H9 (cell line): Measurements from ENCODE around the gene CD68. TPM values are rescaled to one million over a fixed set of nuclear protein-coding genes. Genes with fewer than 3 reads are reported as not detected.
A peak's percentile ranks its signal among the peaks of the same experiment; 100 is the strongest.

Source experiments
- DNase-seq: peaks from one replicate; pipeline ENCODE4 v3.0.0-alpha.2; 2017
- H2AFZ ChIP-seq: one replicate; pipeline ENCODE4 v1.6.1; 2013; ENCODE audit warnings: mild to moderate bottlenecking, low read length, control low read depth, moderate library complexity
- H2AK5ac ChIP-seq: 2 replicates; pipeline ENCODE4 v1.6.1; 2013; ENCODE audit warnings: low read length, control low read depth, mixed read lengths; ENCODE audit not compliant: insufficient read length
- H2BK120ac ChIP-seq: one replicate; pipeline ENCODE4 v1.6.1; 2013; ENCODE audit warnings: low read depth, mild to moderate bottlenecking, low read length, control low read depth, inconsistent platforms; ENCODE audit not compliant: poor library complexity, severe bottlenecking
- H2BK12ac ChIP-seq: 2 replicates; pipeline ENCODE4 v1.6.1; 2013; ENCODE audit warnings: low read length, control low read depth, mixed read lengths, low read depth; ENCODE audit not compliant: insufficient read length
- H2BK15ac ChIP-seq: 2 replicates; pipeline ENCODE4 v1.6.1; 2013; ENCODE audit warnings: low read depth, low read length, control low read depth
- H2BK20ac ChIP-seq: one replicate; pipeline ENCODE4 v1.6.1; 2013; ENCODE audit warnings: low read depth, mild to moderate bottlenecking, low read length, control low read depth, inconsistent platforms; ENCODE audit not compliant: poor library complexity, severe bottlenecking
- H2BK5ac ChIP-seq: 2 replicates; pipeline ENCODE4 v1.6.1; 2013; ENCODE audit warnings: low read length, control low read depth, mixed read lengths; ENCODE audit not compliant: insufficient read length
- H3K14ac ChIP-seq: 2 replicates; pipeline ENCODE4 v1.6.1; 2013; ENCODE audit warnings: low read length, control low read depth; ENCODE audit not compliant: insufficient read depth
- H3K18ac ChIP-seq: 2 replicates; pipeline ENCODE4 v1.6.1; 2013; ENCODE audit warnings: low read depth, mild to moderate bottlenecking, mixed read lengths, low read length, control low read depth; ENCODE audit not compliant: insufficient read length
- H3K23ac ChIP-seq: 2 replicates; pipeline ENCODE4 v1.6.1; 2013; ENCODE audit warnings: low read length, control low read depth, mixed read lengths, low read depth; ENCODE audit not compliant: insufficient read length
- H3K23me2 ChIP-seq: 2 replicates; pipeline ENCODE4 v1.6.1; 2013; ENCODE audit warnings: low read depth, mild to moderate bottlenecking, mixed read lengths, low read length, control low read depth; ENCODE audit not compliant: insufficient read length, poor library complexity, severe bottlenecking
- H3K27ac ChIP-seq: 2 replicates; pipeline ENCODE4 v1.5.1; 2013; ENCODE audit warnings: low read length, control low read depth, mixed read lengths, low read depth; ENCODE audit not compliant: insufficient read length
- H3K27me3 ChIP-seq: 2 replicates; pipeline ENCODE4 v1.6.1; 2013; ENCODE audit warnings: low read length, control low read depth, inconsistent platforms; ENCODE audit not compliant: insufficient read depth
- H3K4ac ChIP-seq: 2 replicates; pipeline ENCODE4 v1.6.1; 2013; ENCODE audit warnings: low read depth, mild to moderate bottlenecking, control low read depth, inconsistent platforms, low read length, moderate library complexity
- H3K4me1 ChIP-seq: 2 replicates; pipeline ENCODE4 v1.6.1; 2013; ENCODE audit warnings: low read length, control low read depth, inconsistent platforms; ENCODE audit not compliant: insufficient read depth
- H3K4me2 ChIP-seq: 2 replicates; pipeline ENCODE4 v1.6.1; 2013; ENCODE audit warnings: low read length, control low read depth, mixed read lengths; ENCODE audit not compliant: insufficient read length, insufficient read depth
- H3K56ac ChIP-seq: 2 replicates; pipeline ENCODE4 v1.6.1; 2013; ENCODE audit warnings: low read depth, mild to moderate bottlenecking, mixed read lengths, low read length, control low read depth; ENCODE audit not compliant: insufficient read length
- H3K79me1 ChIP-seq: 2 replicates; pipeline ENCODE4 v1.6.1; 2013; ENCODE audit warnings: low read depth, mild to moderate bottlenecking, moderate library complexity, low read length, control low read depth, inconsistent platforms; ENCODE audit not compliant: insufficient read depth, poor library complexity, severe bottlenecking
- H3K79me2 ChIP-seq: 2 replicates; pipeline ENCODE4 v1.6.1; 2013; ENCODE audit warnings: low read length, control low read depth, inconsistent platforms; ENCODE audit not compliant: insufficient read depth
- H3K9ac ChIP-seq: 2 replicates; pipeline ENCODE4 v1.6.1; 2013; ENCODE audit warnings: low read length, control low read depth, mixed read lengths; ENCODE audit not compliant: insufficient read length; ENCODE audit errors: extremely low read depth
- H3K9me3 ChIP-seq: one replicate; pipeline ENCODE4 v1.6.1; 2013; ENCODE audit warnings: low read depth, low read length, inconsistent platforms; ENCODE audit not compliant: control insufficient read depth
- H3T11ph ChIP-seq: one replicate; pipeline ENCODE4 v1.6.1; 2013; ENCODE audit warnings: mild to moderate bottlenecking, low read length, control low read depth, inconsistent platforms
- H4K20me1 ChIP-seq: one replicate; pipeline ENCODE4 v1.6.1; 2013; ENCODE audit not compliant: control insufficient read depth, insufficient read length, insufficient read depth
- H4K5ac ChIP-seq: 2 replicates; pipeline ENCODE4 v1.6.1; 2013; ENCODE audit warnings: low read depth, mild to moderate bottlenecking, mixed read lengths, low read length, control low read depth; ENCODE audit not compliant: insufficient read length
- H4K8ac ChIP-seq: replicated peaks from 2 replicates; pipeline ENCODE4 v1.6.1; 2013; ENCODE audit warnings: low read length, control low read depth, mixed read lengths, low read depth; ENCODE audit not compliant: insufficient read length
- H4K91ac ChIP-seq: 2 replicates; pipeline ENCODE4 v1.6.1; 2013; ENCODE audit warnings: low read depth, mild to moderate bottlenecking, moderate library complexity, mixed read lengths, low read length, control low read depth; ENCODE audit not compliant: insufficient read length
- H3K27ac Mint-ChIP-seq, 3 experiments: 2 replicates in 2 of 3; 3 replicates in 1 of 3; pipeline ENCODE4 v1.8.0; 2020 to 2021; ENCODE audit warnings: mixed read lengths in 3 of 3, mild to moderate bottlenecking in 1 of 3, moderate library complexity in 1 of 3
- H3K27me3 Mint-ChIP-seq: 2 replicates; pipeline ENCODE4 v1.8.0; 2021; ENCODE audit warnings: low read depth, mild to moderate bottlenecking, moderate library complexity, mixed read lengths
- H3K36me3 Mint-ChIP-seq, 3 experiments: 2 replicates in 2 of 3; 3 replicates in 1 of 3; pipeline ENCODE4 v1.8.0; 2020 to 2021; ENCODE audit warnings: low read depth in 3 of 3, mixed read lengths in 3 of 3; ENCODE audit not compliant: insufficient read depth in 1 of 3
- H3K4me1 Mint-ChIP-seq, 2 experiments: 2 replicates each; pipeline ENCODE4 v1.8.0; 2020; ENCODE audit warnings: mixed read lengths in 2 of 2
- H3K4me3 Mint-ChIP-seq, 2 experiments: 2 replicates in 1 of 2; 3 replicates in 1 of 2; pipeline ENCODE4 v1.8.0; 2020 to 2021; ENCODE audit warnings: mild to moderate bottlenecking in 2 of 2, mixed read lengths in 2 of 2, moderate library complexity in 1 of 2
- H3K9me3 Mint-ChIP-seq, 2 experiments: 2 replicates in 1 of 2; 3 replicates in 1 of 2; pipeline ENCODE4 v1.8.0; 2020; ENCODE audit warnings: mild to moderate bottlenecking in 2 of 2, mixed read lengths in 2 of 2, moderate library complexity in 1 of 2
- CTCF ChIP-seq: fragments of 200-600 bp; sonication (generic); conservative IDR thresholded peaks from 3 replicates; pipeline ENCODE4 v1.8.0; 2021; ENCODE audit warnings: antibody characterized with exemption, mild to moderate bottlenecking
- WGBS: extraction: QIAGEN DNeasy Blood & Tissue Kit; methylation state at CpG from one replicate; pipeline ENCODE4 v1.1.7; 2013; ENCODE audit warnings: missing lambda C conversion rate, low lambda C conversion rate, mixed read lengths; ENCODE audit not compliant: insufficient read length; ENCODE audit errors: extremely low coverage; 5-methylcytosine and 5-hydroxymethylcytosine counted together
- total RNA-seq: library from RNA; stranded (reverse); gene quantifications from 2 replicates; pipeline ENCODE4 v1.2.1, GENCODE V29; 2021

Gene CD68
- total RNA-seq, 1 experiment from 2014 or later, result 0.42 TPM

GRCh38 chr17:7562208-7562605 lies 17.2 kb upstream of the CD68 start:
- Histone ChIP-seq H3K23ac (no peak overlapping the region), H2BK12ac (no peak overlapping the region), H2BK15ac (no peak overlapping the region), H2BK20ac (no peak overlapping the region), H2AK5ac (no peak overlapping the region), H4K8ac (no peak overlapping the region), H3K79me1 (peaks cover 15% of the 10 kb centered on the region), H3K79me2 (peaks cover 8% of the 10 kb centered on the region; the same call in 1 of the 2 replicates), H2BK5ac (no peak overlapping the region), H3K4me2 (peak overlapping the region; percentile 82), H3K56ac (no peak overlapping the region), H3K4ac (no peak overlapping the region), H2AFZ (no peak overlapping the region), H3T11ph (no peak overlapping the region), H2BK120ac (no peak overlapping the region), H3K18ac (no peak overlapping the region), H3K9me3 (no peaks in the 10 kb centered on the region), H3K9ac (peak overlapping the region; percentile 48), H4K20me1 (no peaks in the 10 kb centered on the region), H4K91ac (no peak overlapping the region), H3K23me2 (peaks cover 9% of the 10 kb centered on the region), H3K27me3 (no peaks in the 10 kb centered on the region), H3K14ac (peak overlapping the region; percentile 88; the same call in 1 of the 2 replicates), H3K4me1 (0 out of 2 replicates have a peak, but pooled peaks cover 2% of the 10 kb centered on the region), H3K27ac (no peak overlapping the region), H4K5ac (no peak overlapping the region)
- H3K36me3 Mint-ChIP-seq, result peaks cover 15 to 41% (median 40%) of the 10 kb centered on the region in 3 experiments; a peak in 6 of 7 replicates
- no peak for DNase-seq
- TF ChIP-seq CTCF, result no peak
- no peaks in the 10 kb centered on the region for H3K9me3 Mint-ChIP-seq
- no CpG with 5 or more reads among the region's 28 CpGs for WGBS
- H3K27ac Mint-ChIP-seq, result peak overlapping the region; percentile 82 to 93 (median 90); a peak in 6 of 7 replicates
- H3K4me3 Mint-ChIP-seq, result peak overlapping the region; percentile 90 to 91
- H3K27me3 Mint-ChIP-seq, result no peaks in the 10 kb centered on the region
- H3K4me1 Mint-ChIP-seq, result peaks cover 36 to 45% of the 10 kb centered on the region in 2 experiments
